ENCODE results near the gene ATXN1.
"Not testable (repeated sequence)": the region's sequence is repeated elsewhere in the genome, so short reads cannot be mapped to it uniquely, and the experiment has no call there.

The ATXN1 gene

GRCh38 chr6:16282370-16282769 is 478.9 kb downstream of the ATXN1 start:
- DNase-seq: no peak

DNA sequence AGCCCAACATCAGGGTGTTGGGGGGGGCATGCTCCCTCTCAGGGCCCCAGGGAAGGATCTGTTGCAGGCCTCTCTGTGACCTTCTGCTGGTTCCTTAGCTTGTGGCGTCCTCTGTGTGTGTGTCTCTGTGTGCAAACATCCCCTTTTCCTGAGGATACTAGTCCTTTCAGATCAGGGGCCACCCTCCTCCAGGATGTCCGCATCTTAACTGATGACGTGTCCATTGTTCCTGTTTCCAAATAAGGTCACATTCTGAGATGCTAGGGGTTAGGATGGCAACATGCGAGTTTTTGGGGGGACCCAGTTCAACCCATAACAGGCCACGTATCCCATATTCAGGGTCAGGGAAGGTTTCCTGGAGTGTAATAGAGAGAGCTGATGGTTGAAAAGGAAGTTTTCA is 482.0 kb downstream of the ATXN1 start:
- no peak for DNase-seq

DNA sequence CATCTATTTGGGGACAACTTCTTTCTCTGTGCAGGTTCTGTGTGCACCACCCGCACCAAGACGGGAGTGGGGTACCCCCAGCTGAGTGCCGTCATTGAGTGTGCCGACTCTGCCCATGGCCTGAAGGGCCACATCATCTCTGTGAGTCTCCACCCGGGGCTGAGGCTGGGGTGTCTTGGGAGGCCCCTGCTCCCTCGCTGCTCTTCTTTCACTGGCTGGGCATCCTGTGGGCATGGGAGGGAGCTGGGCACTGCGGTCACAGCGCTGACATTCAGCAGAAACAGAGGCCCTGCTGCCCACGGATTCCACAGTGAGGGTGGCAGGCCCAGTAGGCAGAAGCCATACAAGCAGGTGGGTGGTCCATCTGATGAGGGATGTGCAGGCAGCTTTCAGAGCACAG is 482.5 kb downstream of the ATXN1 start:
- DNase-seq: no peak

GRCh38 chr6:16278048-16278724 is 483.1 kb downstream of the ATXN1 start:
- DNase-seq: no peak

- no peak for DNase-seq
These were observed 483.9 kb downstream of the ATXN1 start for GRCh38 chr6:16277101-16277981.

DNA sequence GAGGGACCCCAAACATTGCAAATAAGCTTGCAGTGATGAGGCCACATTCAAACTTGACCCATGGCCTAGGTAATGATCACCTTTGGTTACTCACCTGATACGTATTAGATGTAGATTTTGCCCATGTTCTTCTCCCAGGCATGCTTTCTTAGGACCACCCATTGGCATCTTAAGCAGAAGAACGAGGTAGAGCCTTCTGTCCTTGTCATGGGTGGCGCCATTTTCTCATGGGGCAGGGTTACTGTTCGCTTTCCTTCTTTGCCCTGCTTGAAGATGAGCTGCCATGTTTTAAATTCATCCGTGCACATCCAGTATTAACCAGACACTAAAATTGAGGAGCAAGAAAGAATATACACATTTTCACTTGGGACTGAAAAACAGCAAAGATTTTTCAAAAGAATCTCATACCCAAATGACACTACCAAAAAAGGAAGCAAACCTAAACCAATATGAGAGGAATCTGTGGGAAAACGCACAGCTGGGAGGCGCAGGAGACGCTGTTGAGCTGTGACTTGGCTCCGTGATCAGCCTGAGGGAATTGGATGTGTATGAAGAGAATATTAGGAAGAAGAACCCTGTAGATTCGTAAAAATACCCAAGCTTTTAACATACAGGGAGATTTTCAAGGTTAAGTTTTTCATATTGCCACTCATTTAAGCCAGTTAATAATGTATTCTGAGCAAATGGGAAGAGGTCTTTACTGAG is 486.2 kb downstream of the ATXN1 start:
- DNase-seq: no peak

GRCh38 chr6:16274483-16274882 is 486.8 kb downstream of the ATXN1 start:
- DNase-seq: no peak

DNA sequence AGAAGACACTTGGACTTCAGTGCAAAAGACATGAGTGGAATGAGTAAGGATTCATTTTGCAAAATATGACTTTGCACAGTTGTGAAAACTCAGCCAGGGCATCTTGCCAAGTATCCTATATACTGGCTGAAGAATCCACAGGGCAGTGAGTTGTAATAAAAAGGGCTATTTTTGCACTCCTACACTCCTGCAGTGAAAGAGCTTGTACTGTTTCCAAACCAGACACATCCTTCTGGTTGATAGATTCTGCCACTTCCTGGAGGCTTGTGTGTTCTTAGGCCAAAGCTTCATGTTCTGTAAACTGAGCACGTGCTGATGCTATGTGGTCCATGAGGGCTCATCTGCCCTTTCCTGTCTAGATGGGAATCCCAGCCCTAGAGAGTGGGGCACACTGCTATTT is 488.0 kb downstream of the ATXN1 start:
- no peak for DNase-seq

DNA sequence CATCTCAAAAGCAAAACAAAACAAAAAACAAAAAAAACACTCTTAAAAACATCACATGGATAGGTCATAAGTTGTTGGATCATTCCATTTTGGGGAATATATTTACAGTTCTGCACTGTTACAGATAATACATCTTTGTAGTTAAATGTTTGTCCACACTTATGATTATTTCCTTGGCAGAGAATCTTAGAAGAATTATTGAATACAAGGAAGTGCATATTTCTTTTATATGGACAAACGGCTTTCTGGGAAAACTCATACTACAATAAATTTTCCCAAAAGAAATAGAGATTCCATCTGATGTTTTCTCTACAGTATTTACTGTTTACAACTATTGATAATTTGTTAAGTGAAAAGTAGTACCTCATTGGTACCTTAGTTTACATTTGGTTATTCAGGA is 489.1 kb downstream of the ATXN1 start:
- DNase-seq: no peak

DNA sequence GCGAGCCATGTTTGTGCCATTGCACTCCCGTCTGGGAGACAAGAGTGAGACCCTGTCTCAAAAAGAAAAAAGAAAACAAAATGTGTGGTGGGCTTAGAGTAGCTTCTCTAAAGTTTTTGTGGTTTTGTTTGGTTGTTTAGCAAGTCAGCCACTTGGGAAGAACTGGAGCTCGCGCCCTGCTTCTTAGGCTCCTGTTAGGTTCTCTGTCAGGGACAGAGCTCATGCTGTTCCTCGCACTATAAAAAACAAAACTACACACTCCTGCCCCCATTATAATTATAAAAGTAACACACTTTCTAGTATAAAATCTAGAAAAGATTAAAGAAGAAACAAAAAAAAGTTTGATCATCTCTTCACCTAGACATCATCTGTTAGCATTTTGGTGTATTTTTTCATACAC is 489.8 kb downstream of the ATXN1 start:
- no peak for DNase-seq

DNA sequence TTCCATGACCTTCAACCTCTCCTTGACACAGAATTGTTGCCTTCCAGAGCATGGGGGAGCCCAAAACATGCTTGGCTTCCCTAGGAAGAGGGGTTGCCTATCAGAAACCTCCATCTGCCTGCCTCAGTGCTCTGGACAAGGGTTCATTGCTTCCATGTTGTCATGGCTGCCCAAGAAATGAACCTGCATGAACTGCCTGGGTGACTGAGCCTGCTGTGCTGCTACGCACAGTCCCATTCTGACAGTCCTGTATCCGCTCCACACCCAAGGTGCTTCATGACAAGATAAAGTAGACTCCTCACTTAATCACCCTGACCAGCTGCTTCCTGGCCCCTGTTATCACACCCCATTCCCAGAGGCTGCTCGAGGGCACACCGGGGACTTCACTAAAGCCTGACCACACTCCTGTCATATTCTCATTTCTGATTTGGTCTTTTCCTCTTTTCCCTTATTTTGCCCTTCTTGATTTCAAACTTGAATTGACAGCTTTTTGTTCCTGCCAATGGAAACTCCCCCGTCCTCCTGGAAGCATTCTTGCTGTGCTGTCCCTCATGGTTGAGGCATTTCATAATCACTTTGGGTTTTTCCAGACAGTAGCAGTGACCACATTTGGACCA is 491.0 kb downstream of the ATXN1 start:
- no peak for DNase-seq

GRCh38 chr6:16269442-16270070 is 491.7 kb downstream of the ATXN1 start:
- not testable (repeated sequence) for DNase-seq

DNA sequence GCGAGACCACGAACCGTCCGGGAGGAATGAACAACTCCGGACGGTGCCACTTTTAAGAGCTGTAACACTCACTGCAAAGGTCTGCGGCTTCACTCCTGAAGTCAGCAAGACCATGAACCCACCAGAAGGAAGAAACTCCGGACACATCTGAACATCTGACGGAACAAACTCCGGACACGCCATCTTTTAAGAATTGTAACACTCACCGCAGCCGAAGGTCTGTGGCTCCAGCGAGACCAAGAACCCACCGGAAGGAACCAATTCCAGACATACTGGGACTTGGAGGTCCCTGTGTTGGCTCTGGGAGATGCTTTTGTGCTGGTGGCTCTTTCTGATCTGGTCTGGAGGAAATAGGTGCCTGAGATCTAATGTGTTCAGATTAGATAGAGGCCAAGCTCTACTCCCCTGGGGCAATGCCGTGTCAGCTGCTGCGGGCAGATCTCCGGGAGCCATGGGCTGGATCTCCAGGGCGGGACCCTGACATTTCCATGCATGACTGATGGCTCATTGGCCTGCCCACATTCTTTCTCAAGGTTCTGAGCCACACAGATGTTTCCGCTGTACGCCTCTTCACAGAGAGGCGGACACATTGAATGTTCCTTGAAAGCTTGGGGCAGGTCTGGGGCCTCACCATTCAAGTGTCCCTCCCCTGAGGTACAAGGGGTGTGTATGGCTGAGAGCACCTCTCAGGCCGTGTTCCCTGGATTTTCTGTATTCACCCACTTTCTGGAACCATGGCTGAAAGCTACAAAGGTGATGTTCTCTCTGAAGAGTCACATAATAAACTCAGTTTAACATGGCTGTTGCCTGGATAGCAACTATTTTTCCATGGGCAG is 493.6 kb downstream of the ATXN1 start:
- DNase-seq: no peak

GRCh38 chr6:16265351-16266341 is 495.6 kb downstream of the ATXN1 start:
- DNase-seq: no peak

- DNase-seq: no peak
These were observed 496.5 kb downstream of the ATXN1 start for GRCh38 chr6:16264785-16265184.

- DNase-seq: not testable (repeated sequence)
These were observed 497.7 kb downstream of the ATXN1 start for GRCh38 chr6:16263464-16264099.

DNA sequence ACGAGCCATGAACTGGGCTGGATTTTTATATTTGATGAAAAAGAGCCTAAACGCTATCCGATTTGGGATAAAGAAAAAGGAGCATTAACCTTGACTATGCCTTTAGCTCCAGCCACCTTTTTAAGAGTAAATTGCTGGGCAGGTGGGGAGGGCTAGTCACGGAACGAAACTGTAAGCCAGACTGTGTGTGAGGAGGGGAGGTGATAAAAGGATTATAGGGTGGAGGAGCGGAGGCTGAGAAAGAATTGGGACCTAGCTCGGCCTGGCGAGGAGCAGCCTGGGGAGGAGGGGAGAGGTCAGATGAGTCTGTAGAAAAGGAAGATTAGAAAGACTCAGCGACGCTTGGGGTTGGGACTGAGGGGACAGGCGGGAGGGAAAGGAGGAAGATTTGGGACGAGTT is 498.5 kb downstream of the ATXN1 start:
- not testable (repeated sequence) for DNase-seq

- not testable (repeated sequence) for DNase-seq
These were observed 500.7 kb downstream of the ATXN1 start for GRCh38 chr6:16260602-16261001.

DNA sequence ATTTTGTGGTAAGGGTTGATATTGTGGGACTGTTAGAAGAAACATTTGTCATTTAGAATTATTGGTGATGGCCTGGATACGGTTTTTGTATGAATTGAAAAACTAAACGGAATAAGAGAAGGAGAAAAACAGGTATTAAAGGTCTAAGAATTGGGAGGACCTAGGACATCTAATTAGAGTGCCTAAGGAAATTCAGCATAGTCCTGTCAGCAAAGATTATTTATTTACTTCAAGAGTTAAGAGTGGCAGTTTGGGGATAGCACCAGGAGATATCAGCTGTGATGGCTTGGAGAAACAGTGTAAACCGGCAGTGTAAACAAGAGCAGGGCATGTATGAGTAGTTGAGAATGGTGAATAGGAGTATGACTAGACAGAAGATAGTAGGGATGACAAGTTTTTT is 501.7 kb downstream of the ATXN1 start:
- not testable (repeated sequence) for DNase-seq

GRCh38 chr6:16258709-16259075 is 502.6 kb downstream of the ATXN1 start:
- DNase-seq: no peak
